Ovary (tissue), 3 donors: ENCODE results near the gene ATP9A.

Experiments used
- EP300 ChIP-seq: sonication (generic); formaldehyde crosslinking; IDR thresholded peaks from one replicate; pipeline ENCODE4 v1.6.1; 2017; ENCODE audit warnings: antibody characterized with exemption
- POLR2A ChIP-seq: fragments of 450-650 bp; IDR thresholded peaks from one replicate; pipeline ENCODE4 v1.6.1; 2017; ENCODE audit warnings: antibody characterized with exemption, mild to moderate bottlenecking, moderate library complexity
- TF ChIP-seq, protein P1 (sequence below), 3 donors: fragments of 450-650 bp in 2 of 3; fragments of 200-600 bp in 1 of 3; IDR thresholded peaks; one replicate each; pipeline versions ENCODE4 v1.5.1 to v1.8.0; 2016 to 2022; ENCODE audit warnings: antibody characterized with exemption in 3 of 3, mild to moderate bottlenecking in 1 of 3
- donor health status: DM: no; HTN: no; CAD: no.

DNA sequence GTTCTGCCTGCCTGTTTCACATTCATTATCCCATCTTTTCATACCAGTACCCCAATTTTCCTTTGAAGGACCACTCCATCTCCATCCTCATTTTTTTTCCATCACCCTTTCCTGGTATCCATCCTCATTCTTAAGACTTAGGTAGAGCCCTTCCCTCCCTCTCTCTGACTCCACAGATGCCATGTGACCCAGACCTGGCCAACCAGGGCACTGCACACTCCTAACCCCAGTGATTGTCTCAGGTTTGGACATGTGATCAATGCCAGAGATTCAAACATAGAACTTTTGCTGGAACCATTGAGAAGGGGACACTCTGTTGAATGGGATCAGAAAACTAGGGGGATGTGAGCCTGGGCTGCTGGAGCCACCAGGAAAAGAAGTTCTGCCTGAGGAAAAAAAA, 186.6 kb downstream of the ATP9A start:
- TF ChIP-seq, protein P1, sequence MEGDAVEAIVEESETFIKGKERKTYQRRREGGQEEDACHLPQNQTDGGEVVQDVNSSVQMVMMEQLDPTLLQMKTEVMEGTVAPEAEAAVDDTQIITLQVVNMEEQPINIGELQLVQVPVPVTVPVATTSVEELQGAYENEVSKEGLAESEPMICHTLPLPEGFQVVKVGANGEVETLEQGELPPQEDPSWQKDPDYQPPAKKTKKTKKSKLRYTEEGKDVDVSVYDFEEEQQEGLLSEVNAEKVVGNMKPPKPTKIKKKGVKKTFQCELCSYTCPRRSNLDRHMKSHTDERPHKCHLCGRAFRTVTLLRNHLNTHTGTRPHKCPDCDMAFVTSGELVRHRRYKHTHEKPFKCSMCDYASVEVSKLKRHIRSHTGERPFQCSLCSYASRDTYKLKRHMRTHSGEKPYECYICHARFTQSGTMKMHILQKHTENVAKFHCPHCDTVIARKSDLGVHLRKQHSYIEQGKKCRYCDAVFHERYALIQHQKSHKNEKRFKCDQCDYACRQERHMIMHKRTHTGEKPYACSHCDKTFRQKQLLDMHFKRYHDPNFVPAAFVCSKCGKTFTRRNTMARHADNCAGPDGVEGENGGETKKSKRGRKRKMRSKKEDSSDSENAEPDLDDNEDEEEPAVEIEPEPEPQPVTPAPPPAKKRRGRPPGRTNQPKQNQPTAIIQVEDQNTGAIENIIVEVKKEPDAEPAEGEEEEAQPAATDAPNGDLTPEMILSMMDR (IDR thresholded peaks at IDR 0.05) = no peak
- TF ChIP-seq POLR2A = no peak
- TF ChIP-seq EP300 = no peak
